HEK293 (cell line): ENCODE measurements around the gene RPL10A.
A peak's percentile ranks its signal among the peaks of the same experiment; 100 is the strongest.

Experiments
- CTCF ChIA-PET: fragments of 350-600 bp; formaldehyde crosslinking; extraction: SDS; loops from one replicate; lab custom pipeline; 2021; ENCODE audit warnings: antibody characterized with exemption; lab: Yijun Ruan, JAX
- POLR2A ChIA-PET: fragments of 300-600 bp; formaldehyde crosslinking; extraction: SDS; loops from one replicate; lab custom pipeline; 2020; ENCODE audit warnings: antibody characterized with exemption, inconsistent platforms; lab: Yijun Ruan, JAX
- H3K27ac ChIP-seq: fragments of 200-500 bp; sonication (Bioruptor generic); 2 replicates; pipeline ENCODE4 v1.5.1; 2014; ENCODE audit warnings: low read depth, low read length, control low read depth, inconsistent platforms; ENCODE audit errors: extremely low read depth
- H3K36me3 ChIP-seq, 2 experiments: fragments of 200-500 bp in 1 of 2; sonication (Bioruptor generic) in 1 of 2; 1 replicate in 1 of 2; 2 replicates in 1 of 2; pipeline ENCODE4 v1.5.1; 2014 to 2017; ENCODE audit warnings: inconsistent platforms in 2 of 2, low read length in 2 of 2; ENCODE audit not compliant: control insufficient read depth in 2 of 2, insufficient read depth in 1 of 2
- H3K4me1 ChIP-seq: fragments of 200-500 bp; sonication (Bioruptor generic); 2 replicates; pipeline ENCODE4 v1.5.1; 2014; ENCODE audit warnings: mild to moderate bottlenecking, low read length, inconsistent platforms; ENCODE audit not compliant: control insufficient read depth, insufficient read depth
- H3K4me3 ChIP-seq: 2 replicates; pipeline ENCODE4 v1.5.1; 2011; ENCODE audit warnings: low read depth, mild to moderate bottlenecking, control low read depth, low read length, moderate library complexity
- H3K9me3 ChIP-seq: fragments of 200-500 bp; sonication (Bioruptor generic); 2 replicates; pipeline ENCODE4 v1.5.1; 2014; ENCODE audit warnings: low read depth, low read length, inconsistent platforms; ENCODE audit not compliant: control insufficient read depth, insufficient read depth
- GLIS1 ChIP-seq: fragments of 450-650 bp; formaldehyde crosslinking; IDR thresholded peaks from 2 replicates; pipeline ENCODE4 v1.5.1; 2016; ENCODE audit warnings: missing biosample characterization, missing genetic modification characterization
- GLIS2 ChIP-seq: fragments of 450-650 bp; formaldehyde crosslinking; IDR thresholded peaks from 2 replicates; pipeline ENCODE4 v1.5.1; 2016; ENCODE audit warnings: missing biosample characterization, missing genetic modification characterization
- KLF1 ChIP-seq: fragments of 450-650 bp; formaldehyde crosslinking; IDR thresholded peaks from 2 replicates; pipeline ENCODE4 v1.5.1; 2016; ENCODE audit warnings: missing biosample characterization, missing genetic modification characterization
- OVOL3 ChIP-seq: fragments of 450-650 bp; formaldehyde crosslinking; IDR thresholded peaks from 2 replicates; pipeline ENCODE4 v1.5.1; 2016; ENCODE audit warnings: missing biosample characterization, missing genetic modification characterization
- YY1 ChIP-seq: fragments of 450-650 bp; formaldehyde crosslinking; IDR thresholded peaks from 2 replicates; pipeline ENCODE4 v1.5.1; 2018; ENCODE audit warnings: missing biosample characterization, missing genetic modification characterization
- ZBTB48 ChIP-seq: fragments of 450-650 bp; formaldehyde crosslinking; IDR thresholded peaks from 2 replicates; pipeline ENCODE4 v1.5.1; 2016; ENCODE audit warnings: missing biosample characterization, missing genetic modification characterization
- ZFHX2 ChIP-seq: fragments of 450-650 bp; formaldehyde crosslinking; conservative IDR thresholded peaks from 2 replicates; pipeline ENCODE4 v1.5.1; 2016; ENCODE audit warnings: missing biosample characterization, missing genetic modification characterization
- ZNF10 ChIP-seq: fragments of 450-650 bp; formaldehyde crosslinking; IDR thresholded peaks from 2 replicates; pipeline ENCODE4 v1.5.1; 2017; ENCODE audit warnings: missing biosample characterization, missing genetic modification characterization
- ZNF146 ChIP-seq: fragments of 450-650 bp; formaldehyde crosslinking; IDR thresholded peaks from 2 replicates; pipeline ENCODE4 v1.5.1; 2016; ENCODE audit warnings: missing biosample characterization, missing genetic modification characterization
- ZNF175 ChIP-seq: fragments of 450-650 bp; formaldehyde crosslinking; IDR thresholded peaks from 2 replicates; pipeline ENCODE4 v1.5.1; 2016; ENCODE audit warnings: missing biosample characterization, missing genetic modification characterization
- ZNF221 ChIP-seq: fragments of 450-650 bp; formaldehyde crosslinking; IDR thresholded peaks from 2 replicates; pipeline ENCODE4 v1.5.1; 2017; ENCODE audit warnings: missing biosample characterization, missing genetic modification characterization, borderline replicate concordance
- ZNF23 ChIP-seq: fragments of 450-650 bp; formaldehyde crosslinking; IDR thresholded peaks from 2 replicates; pipeline ENCODE4 v1.5.1; 2016; ENCODE audit warnings: missing biosample characterization, missing genetic modification characterization, borderline replicate concordance
- ZNF394 ChIP-seq: fragments of 450-650 bp; formaldehyde crosslinking; IDR thresholded peaks from 2 replicates; pipeline ENCODE4 v1.5.1; 2016; ENCODE audit warnings: missing biosample characterization, missing genetic modification characterization, mild to moderate bottlenecking, moderate library complexity, borderline replicate concordance
- ZNF544 ChIP-seq: fragments of 450-650 bp; formaldehyde crosslinking; IDR thresholded peaks from 2 replicates; pipeline ENCODE4 v1.5.0; 2017; ENCODE audit warnings: missing biosample characterization, missing genetic modification characterization
- ZNF548 ChIP-seq: fragments of 450-650 bp; formaldehyde crosslinking; IDR thresholded peaks from 2 replicates; pipeline ENCODE4 v1.5.1; 2016; ENCODE audit warnings: missing biosample characterization, missing genetic modification characterization
- ZNF555 ChIP-seq: fragments of 450-650 bp; formaldehyde crosslinking; conservative IDR thresholded peaks from 2 replicates; pipeline ENCODE4 v1.5.1; 2017; ENCODE audit warnings: missing biosample characterization, mild to moderate bottlenecking, missing genetic modification characterization, inconsistent platforms
- ZNF670 ChIP-seq: fragments of 450-650 bp; formaldehyde crosslinking; IDR thresholded peaks from 2 replicates; pipeline ENCODE4 v1.5.1; 2016; ENCODE audit warnings: missing biosample characterization, missing genetic modification characterization, low read depth
- ZNF785 ChIP-seq: fragments of 450-650 bp; formaldehyde crosslinking; IDR thresholded peaks from 2 replicates; pipeline ENCODE4 v1.5.1; 2016; ENCODE audit warnings: missing biosample characterization, missing genetic modification characterization
- ZNF837 ChIP-seq: fragments of 450-650 bp; formaldehyde crosslinking; IDR thresholded peaks from 2 replicates; pipeline ENCODE4 v1.5.1; 2016; ENCODE audit warnings: missing biosample characterization, missing genetic modification characterization
- TF ChIP-seq, protein P1 (sequence below): fragments of 450-650 bp; IDR thresholded peaks from 2 replicates; pipeline ENCODE4 v1.5.1; 2018; ENCODE audit warnings: missing biosample characterization, missing genetic modification characterization
- TF ChIP-seq, protein P2 (sequence below): fragments of 450-650 bp; formaldehyde crosslinking; IDR thresholded peaks from 2 replicates; pipeline ENCODE4 v1.5.1; 2017; ENCODE audit warnings: missing biosample characterization, missing genetic modification characterization
- TF ChIP-seq, protein P3 (sequence below): fragments of 450-650 bp; formaldehyde crosslinking; IDR thresholded peaks from 2 replicates; pipeline ENCODE4 v1.5.1; 2016; ENCODE audit warnings: missing biosample characterization, missing genetic modification characterization

Gene RPL10A

DNA sequence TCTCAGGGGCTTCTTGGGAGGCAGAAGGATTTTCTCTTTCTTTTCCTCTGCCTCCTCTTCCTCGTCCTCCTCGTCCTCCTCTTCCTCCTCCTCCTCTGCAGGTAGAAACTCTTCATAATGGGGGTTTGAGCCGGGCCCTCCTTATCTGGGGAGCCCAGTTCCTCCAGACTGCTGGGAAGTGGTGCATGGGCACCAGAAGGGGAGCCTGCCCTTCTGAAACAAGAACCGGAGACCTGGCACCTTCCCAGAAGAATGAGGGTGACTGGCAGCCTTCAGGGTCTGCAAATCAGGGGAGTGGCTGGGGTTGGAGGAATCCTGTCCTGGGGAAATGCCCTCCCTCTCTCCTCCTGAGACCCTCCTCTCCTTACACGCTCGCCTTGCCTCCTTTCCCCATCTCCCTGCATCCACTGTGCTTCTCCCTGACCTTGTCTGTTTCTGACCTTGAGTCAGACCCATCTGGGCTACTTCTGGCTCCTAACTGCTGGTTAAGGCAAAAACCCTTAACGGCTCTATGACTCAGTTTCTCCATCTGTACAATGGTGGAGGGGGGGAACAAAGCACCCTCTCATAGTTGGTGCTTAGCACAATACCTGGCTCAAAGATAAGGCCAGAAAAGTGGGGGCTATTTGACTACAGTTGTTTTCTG lies 42.8 kb downstream of the RPL10A start:
- CTCF ChIA-PET = no interaction called here
- TF ChIP-seq, protein P1, sequence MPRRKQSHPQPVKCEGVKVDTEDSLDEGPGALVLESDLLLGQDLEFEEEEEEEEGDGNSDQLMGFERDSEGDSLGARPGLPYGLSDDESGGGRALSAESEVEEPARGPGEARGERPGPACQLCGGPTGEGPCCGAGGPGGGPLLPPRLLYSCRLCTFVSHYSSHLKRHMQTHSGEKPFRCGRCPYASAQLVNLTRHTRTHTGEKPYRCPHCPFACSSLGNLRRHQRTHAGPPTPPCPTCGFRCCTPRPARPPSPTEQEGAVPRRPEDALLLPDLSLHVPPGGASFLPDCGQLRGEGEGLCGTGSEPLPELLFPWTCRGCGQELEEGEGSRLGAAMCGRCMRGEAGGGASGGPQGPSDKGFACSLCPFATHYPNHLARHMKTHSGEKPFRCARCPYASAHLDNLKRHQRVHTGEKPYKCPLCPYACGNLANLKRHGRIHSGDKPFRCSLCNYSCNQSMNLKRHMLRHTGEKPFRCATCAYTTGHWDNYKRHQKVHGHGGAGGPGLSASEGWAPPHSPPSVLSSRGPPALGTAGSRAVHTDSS (tag by site-specific recombination) = peak; percentile 80
- TF ChIP-seq, protein P2, sequence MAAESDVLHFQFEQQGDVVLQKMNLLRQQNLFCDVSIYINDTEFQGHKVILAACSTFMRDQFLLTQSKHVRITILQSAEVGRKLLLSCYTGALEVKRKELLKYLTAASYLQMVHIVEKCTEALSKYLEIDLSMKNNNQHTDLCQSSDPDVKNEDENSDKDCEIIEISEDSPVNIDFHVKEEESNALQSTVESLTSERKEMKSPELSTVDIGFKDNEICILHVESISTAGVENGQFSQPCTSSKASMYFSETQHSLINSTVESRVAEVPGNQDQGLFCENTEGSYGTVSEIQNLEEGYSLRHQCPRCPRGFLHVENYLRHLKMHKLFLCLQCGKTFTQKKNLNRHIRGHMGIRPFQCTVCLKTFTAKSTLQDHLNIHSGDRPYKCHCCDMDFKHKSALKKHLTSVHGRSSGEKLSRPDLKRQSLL = no peak
- TF ChIP-seq OVOL3 (tag by site-specific recombination) (no peak), GLIS1 (tag by site-specific recombination) (no peak), ZNF23 (tag by site-specific recombination) (no peak)
- TF ChIP-seq, protein P3, sequence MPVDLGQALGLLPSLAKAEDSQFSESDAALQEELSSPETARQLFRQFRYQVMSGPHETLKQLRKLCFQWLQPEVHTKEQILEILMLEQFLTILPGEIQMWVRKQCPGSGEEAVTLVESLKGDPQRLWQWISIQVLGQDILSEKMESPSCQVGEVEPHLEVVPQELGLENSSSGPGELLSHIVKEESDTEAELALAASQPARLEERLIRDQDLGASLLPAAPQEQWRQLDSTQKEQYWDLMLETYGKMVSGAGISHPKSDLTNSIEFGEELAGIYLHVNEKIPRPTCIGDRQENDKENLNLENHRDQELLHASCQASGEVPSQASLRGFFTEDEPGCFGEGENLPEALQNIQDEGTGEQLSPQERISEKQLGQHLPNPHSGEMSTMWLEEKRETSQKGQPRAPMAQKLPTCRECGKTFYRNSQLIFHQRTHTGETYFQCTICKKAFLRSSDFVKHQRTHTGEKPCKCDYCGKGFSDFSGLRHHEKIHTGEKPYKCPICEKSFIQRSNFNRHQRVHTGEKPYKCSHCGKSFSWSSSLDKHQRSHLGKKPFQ (tag by site-specific recombination) = no peak
- TF ChIP-seq, all 188 proteins: peak for 1
- H3K36me3 ChIP-seq = no peaks in the 10 kb centered on the region
- H3K4me3 ChIP-seq = no peak overlapping the region
- H3K9me3 ChIP-seq = no peaks in the 10 kb centered on the region
- no peaks in the 10 kb centered on the region for H3K4me1 ChIP-seq
- H3K27ac ChIP-seq = no peak overlapping the region
- POLR2A ChIA-PET = no interaction called here

DNA sequence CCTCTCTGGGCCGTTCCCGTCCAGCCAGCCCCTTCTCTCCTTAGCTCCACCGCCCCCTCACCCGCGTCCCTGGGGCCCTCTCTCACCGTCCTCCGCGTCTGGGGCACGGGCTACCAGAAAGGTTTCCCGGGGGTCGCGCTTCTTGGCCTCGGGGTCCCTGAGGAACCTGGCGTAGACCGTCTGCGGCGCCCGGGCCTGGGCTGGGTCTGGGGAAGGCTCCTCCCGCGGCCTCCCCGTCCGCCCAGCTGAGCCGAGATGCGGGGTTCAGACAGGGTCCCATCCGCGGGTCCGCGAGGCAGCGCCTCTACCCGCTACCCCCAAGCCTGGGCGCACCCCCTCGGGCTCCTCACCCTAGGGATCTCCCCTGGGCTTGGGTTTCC lies 43.4 kb downstream of the RPL10A start:
- Histone ChIP-seq H3K36me3 (no peaks in the 10 kb centered on the region), H3K4me1 (no peaks in the 10 kb centered on the region), H3K27ac (no peak overlapping the region), H3K9me3 (no peaks in the 10 kb centered on the region), H3K4me3 (no peak overlapping the region)
- ChIA-PET CTCF (no interaction called here), POLR2A (no interaction called here)
- no peak for TF ChIP-seq KLF1 (tag by site-specific recombination)
- TF ChIP-seq ZFHX2 (tag by site-specific recombination) = no peak
- TF ChIP-seq ZNF548 = no peak
- TF ChIP-seq ZNF555 (tag by site-specific recombination) = no peak
- no peak for TF ChIP-seq YY1 (tag by site-specific recombination)
- TF ChIP-seq ZNF10 (tag by site-specific recombination) = no peak
- TF ChIP-seq ZNF837 (tag by site-specific recombination) = no peak
- TF ChIP-seq ZNF670 (tag by site-specific recombination) = no peak
- TF ChIP-seq ZNF394 (tag by site-specific recombination) = no peak
- TF ChIP-seq ZNF221 (tag by site-specific recombination) = no peak
- TF ChIP-seq ZNF175 = no peak
- no peak for TF ChIP-seq ZNF785 (tag by site-specific recombination)
- TF ChIP-seq GLIS2 (tag by site-specific recombination) = no peak
- no peak for TF ChIP-seq ZNF146
- TF ChIP-seq ZBTB48 (tag by site-specific recombination) = no peak
- no peak for TF ChIP-seq ZNF544 (tag by site-specific recombination)
